Measurements from ENCODE around the gene PTPN12.

PTPN12 gene

DNA sequence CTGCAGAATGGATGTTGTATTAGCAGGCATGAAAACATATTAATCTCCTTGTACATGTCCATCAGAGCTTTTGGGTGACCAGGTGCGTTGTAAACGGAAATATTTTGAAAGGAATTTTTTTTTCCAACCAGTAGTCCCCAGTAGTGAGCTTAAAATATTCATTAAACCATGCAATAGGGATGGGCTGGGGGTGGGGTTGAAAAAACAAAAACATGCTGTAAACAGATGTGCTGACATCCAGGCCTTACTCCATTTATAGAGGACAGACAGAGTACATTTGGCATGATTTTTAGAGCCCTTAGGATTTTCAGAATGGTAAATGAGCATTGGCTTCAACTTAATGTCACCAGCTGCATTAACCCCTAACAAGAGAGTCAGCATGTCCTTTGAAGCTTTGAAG, 50.2 kb downstream of the PTPN12 start:
- no peak for TF ChIP-seq CTCF (IDR thresholded peaks at IDR 0.05)
- H3K27me3 ChIP-seq = no peaks in the 10 kb centered on the region
- H3K27ac ChIP-seq = no peak overlapping the region
- no peaks in the 10 kb centered on the region for H3K9me3 ChIP-seq
- H3K4me1 ChIP-seq (ENCODE audit: control insufficient read depth in 1 of 2, insufficient read depth in 1 of 2, low read depth in 1 of 2, low read length in 1 of 2) = no peaks in the 10 kb centered on the region
- peaks cover 63% of the 10 kb centered on the region for H3K36me3 ChIP-seq
- no peak overlapping the region for H3K4me3 ChIP-seq (ENCODE audit: low read depth in 1 of 2, low read length in 1 of 2)

GRCh38 chr7:77600952-77601351, 63.9 kb downstream of the PTPN12 start:
- Histone ChIP-seq H3K9me3 (no peaks in the 10 kb centered on the region), H3K36me3 (peaks cover 47% of the 10 kb centered on the region), H3K27ac (peak overlapping the region; percentile 56), H3K4me1 (ENCODE audit: control insufficient read depth in 1 of 2, insufficient read depth in 1 of 2, low read depth in 1 of 2, low read length in 1 of 2) (no peaks in the 10 kb centered on the region), H3K27me3 (no peaks in the 10 kb centered on the region), H3K4me3 (ENCODE audit: low read depth in 1 of 2, low read length in 1 of 2) (no peak overlapping the region)
- TF ChIP-seq CTCF (IDR thresholded peaks at IDR 0.05) = no peak

DNA sequence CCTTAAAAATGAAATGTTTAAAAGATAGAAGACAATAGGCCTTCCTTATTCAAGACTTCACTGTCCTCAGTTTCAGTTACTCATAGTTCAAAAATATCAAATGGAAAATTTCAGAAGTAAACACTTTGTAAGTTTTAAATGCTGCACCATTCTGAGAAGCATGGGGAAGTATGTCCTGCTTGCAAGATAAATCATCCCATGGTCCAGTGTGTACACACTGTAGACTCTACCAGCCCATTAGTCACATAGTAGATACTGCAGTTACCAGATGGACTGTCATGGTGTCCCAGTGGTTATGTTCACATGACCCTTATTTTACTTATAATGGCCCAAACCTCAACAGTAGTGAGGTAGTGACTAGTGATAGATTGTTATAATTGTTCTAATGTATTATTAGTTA, 69.5 kb downstream of the PTPN12 start:
- H3K9me3 ChIP-seq = no peaks in the 10 kb centered on the region
- H3K27ac ChIP-seq = no peak overlapping the region
- H3K4me1 ChIP-seq (ENCODE audit: control insufficient read depth in 1 of 2, insufficient read depth in 1 of 2, low read depth in 1 of 2, low read length in 1 of 2) = no peaks in the 10 kb centered on the region
- no peak overlapping the region for H3K4me3 ChIP-seq (ENCODE audit: low read depth in 1 of 2, low read length in 1 of 2)
- TF ChIP-seq CTCF (IDR thresholded peaks at IDR 0.05) = no peak
- no peaks in the 10 kb centered on the region for H3K27me3 ChIP-seq
- H3K36me3 ChIP-seq = peaks cover 48% of the 10 kb centered on the region

GRCh38 chr7:77619314-77619713, 82.2 kb downstream of the PTPN12 start:
- no peaks in the 10 kb centered on the region for H3K4me1 ChIP-seq (ENCODE audit: control insufficient read depth in 1 of 2, insufficient read depth in 1 of 2, low read depth in 1 of 2, low read length in 1 of 2)
- peaks cover 80% of the 10 kb centered on the region for H3K36me3 ChIP-seq
- TF ChIP-seq CTCF (IDR thresholded peaks at IDR 0.05) = no peak
- no peaks in the 10 kb centered on the region for H3K27me3 ChIP-seq
- no peaks in the 10 kb centered on the region for H3K9me3 ChIP-seq
- H3K4me3 ChIP-seq (ENCODE audit: low read depth in 1 of 2, low read length in 1 of 2) = no peak overlapping the region
- no peak overlapping the region for H3K27ac ChIP-seq

GRCh38 chr7:77626586-77627308, 89.7 kb downstream of the PTPN12 start:
- H3K36me3 ChIP-seq = peaks cover 58% of the 10 kb centered on the region
- no peak overlapping the region for H3K4me3 ChIP-seq (ENCODE audit: low read depth in 1 of 2, low read length in 1 of 2)
- H3K27me3 ChIP-seq = no peaks in the 10 kb centered on the region
- H3K27ac ChIP-seq = no peak overlapping the region
- no peaks in the 10 kb centered on the region for H3K9me3 ChIP-seq
- no peak for TF ChIP-seq CTCF (IDR thresholded peaks at IDR 0.05)
- H3K4me1 ChIP-seq (ENCODE audit: control insufficient read depth in 1 of 2, insufficient read depth in 1 of 2, low read depth in 1 of 2, low read length in 1 of 2) = peaks cover 9 to 13% of the 10 kb centered on the region in 2 experiments

Measured in neutrophil (primary cell).